ENCODE results near the gene RBL1.
"Not testable (repeated sequence)": the region's sequence is repeated elsewhere in the genome, so short reads cannot be mapped to it uniquely, and the experiment has no call there.

The RBL1 gene

DNA sequence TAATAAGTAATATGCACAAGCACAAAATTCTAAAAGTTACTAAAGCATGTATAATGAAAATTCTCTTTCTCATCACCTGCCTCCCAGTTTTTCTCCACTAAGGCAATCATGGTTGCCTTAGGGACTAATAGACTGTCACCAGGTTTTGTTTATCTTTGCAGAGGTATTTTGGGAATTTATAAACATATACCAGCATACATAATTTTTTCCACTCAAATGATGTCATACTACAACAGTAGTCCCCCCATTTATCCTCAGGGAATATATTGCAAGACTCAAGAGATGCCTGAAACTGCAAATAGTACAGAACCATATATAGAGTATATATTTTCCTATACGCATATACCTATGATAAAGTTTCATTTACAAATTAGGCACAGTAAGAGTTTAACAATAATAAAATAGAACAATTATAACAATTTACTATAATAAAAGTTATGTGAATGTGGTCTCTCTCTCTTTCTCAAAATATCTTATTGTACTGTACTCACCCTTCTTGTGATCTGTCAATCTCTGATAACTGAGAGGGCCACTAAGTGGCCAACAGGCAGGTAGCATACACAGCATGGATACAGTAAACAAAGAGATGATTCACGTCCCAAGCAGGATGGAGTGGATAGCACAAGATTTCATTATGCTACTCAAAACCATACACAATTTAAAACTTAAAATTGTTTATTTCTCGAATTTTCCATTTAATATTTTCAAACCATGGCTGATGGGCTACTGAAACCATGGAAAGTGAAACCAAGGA lies 19.7 kb downstream of the RBL1 start:
- no peak for DNase-seq (ENCODE audit: low spot score)

DNA sequence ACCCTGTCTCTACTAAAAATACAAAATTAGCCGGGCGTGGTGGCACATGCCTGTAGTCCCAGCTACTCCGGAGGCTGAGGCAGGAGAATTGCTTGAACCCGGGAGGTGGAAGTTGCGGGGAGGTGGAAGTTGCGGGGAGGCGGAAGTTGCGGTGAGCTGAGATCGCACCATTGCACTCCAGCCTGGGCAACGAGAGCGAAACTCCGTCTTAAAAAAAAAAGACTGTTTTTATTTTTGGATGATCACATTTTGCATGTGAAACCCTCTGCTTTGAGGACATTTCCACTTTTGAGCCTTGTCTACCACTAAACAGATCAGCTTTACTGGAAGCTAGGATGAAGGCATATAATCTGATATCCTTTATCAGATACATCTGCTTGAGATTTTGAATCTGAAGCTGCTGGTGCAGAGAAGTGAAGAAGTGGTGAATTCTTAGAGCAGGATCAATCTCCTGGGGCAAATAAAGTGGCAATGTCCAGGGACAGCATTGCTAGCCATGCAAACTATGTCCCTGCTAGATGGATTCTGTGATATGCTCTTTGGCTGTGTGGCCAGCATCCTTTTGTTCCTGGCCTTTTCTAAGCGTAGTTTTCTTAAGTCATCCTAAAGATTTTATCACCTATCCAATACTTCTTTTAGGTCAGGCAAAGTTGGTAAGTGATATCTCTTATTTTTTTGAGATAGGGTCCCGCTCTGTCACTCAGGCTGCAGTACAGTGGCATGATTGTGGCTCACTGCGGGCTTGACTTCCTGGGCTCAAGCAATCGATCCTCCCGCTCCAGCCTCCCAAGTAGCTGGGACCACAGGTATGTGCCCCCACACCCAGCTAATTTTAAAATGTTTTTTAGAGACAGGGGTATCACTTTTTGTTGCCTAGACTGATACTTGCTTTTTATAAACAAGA lies 23.3 kb downstream of the RBL1 start:
- DNase-seq (ENCODE audit: low spot score): no peak

DNA sequence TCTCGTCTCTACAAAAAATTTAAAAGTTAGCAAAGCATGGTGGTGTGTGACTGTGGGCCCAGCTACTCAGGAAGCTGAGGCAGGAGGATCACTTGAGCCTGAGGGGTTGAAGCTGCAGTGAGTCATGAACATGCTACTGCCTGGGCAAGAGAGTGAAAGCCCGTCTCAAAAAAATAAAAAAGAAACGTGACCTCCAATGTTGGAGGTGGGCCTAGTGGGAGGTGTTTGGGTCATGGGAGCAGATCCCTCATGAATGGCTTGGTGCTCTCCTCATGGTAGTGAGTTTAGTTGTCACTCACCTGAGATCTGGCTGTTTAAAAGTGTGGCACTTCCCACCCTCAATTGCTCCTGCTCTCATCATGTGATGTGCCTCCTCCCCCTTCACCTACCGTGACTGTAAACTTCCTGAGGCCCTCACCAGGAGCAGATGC lies 24.3 kb downstream of the RBL1 start:
- DNase-seq (ENCODE audit: low spot score): peak; percentile 13

DNA sequence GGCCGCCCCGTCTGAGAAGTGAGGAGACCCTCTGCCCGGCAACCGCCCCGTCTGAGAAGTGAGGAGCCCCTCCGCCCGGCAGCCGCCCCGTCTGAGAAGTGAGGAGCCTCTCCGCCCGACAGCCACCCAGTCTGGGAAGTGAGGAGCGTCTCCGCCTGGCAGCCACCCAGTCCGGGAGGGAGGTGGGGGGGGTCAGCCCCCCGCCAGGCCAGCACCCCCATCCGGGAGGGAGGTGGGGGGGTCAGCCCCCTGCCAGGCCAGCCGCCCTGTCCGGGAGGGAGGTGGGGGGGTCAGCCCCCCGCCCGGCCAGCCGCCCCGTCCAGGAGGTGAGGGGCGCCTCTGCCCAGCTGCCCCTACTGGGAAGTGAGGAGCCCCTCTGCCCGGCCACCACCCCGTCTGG lies 26.2 kb downstream of the RBL1 start:
- DNase-seq (ENCODE audit: low spot score): not testable (repeated sequence)

DNA sequence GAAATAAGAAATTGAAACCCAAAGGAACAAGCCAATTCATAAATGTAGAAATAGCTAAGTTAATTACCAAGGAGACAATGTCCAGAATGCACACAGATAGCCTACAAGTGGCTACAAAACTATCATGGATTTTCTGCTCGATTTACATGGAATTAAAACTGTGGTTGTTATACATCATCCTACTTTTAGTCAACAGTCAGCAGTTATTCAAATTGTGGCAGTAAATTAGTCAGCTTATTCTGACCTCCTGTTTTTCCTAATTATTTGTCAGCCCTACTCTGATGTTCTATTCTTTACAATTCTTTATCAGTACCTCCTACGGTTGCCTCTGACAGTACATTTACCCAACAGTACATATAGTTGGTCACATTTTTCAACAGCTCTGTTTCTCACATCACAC lies 29.6 kb downstream of the RBL1 start:
- no peak for DNase-seq (ENCODE audit: low spot score)

DNA sequence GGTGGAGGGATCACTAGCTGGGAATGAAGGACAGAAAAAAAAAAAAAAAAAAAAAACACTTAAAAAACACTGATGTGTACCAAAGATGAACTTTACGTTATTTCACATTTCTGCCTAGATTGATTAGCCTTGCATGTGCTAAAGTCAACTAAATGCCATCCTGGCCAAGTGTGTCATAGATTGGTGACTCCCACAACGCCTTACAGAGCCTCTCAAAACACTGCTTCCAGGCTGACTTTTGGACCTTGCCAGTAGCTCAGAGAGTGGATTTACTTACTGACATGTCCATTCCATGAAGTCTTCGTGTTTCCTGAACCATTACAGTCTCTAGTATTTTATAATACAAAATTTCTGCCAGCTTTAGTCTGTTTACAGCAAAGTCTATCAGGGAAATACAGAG lies 40.5 kb downstream of the RBL1 start:
- DNase-seq (ENCODE audit: low spot score): no peak

DNA sequence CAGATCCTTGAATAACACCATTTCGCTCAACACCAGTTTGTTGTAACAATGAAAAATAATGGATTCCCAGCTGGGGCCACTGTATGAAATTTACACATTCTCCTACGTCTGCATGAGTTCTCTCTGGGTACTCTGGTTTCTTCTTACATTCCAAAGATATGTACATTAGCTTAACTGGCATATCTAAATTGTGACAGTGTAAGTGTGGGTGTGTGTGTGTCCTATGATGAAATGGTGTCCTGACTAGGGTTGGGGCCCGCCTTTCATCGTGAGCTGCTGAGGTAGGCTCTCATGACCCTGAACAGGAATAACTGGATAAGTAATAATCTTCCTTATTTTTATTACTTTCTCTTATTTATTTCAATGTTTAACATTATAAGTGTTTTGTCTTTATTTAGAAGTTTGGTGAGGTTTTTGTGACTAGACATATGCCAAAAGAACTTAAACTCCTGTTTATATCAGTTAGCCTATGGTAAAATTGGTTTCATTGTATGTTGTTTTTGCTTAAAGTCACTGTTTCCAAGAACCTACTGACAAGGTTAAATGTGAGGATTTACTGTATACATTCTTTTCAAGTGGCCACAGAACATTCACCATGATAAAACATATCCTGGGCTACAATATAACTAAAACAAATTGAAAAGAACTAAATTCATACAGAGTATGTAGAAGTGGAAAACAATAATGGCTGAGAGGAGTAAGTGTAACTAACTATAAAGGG lies 42.4 kb downstream of the RBL1 start:
- no peak for DNase-seq (ENCODE audit: low spot score)

DNA sequence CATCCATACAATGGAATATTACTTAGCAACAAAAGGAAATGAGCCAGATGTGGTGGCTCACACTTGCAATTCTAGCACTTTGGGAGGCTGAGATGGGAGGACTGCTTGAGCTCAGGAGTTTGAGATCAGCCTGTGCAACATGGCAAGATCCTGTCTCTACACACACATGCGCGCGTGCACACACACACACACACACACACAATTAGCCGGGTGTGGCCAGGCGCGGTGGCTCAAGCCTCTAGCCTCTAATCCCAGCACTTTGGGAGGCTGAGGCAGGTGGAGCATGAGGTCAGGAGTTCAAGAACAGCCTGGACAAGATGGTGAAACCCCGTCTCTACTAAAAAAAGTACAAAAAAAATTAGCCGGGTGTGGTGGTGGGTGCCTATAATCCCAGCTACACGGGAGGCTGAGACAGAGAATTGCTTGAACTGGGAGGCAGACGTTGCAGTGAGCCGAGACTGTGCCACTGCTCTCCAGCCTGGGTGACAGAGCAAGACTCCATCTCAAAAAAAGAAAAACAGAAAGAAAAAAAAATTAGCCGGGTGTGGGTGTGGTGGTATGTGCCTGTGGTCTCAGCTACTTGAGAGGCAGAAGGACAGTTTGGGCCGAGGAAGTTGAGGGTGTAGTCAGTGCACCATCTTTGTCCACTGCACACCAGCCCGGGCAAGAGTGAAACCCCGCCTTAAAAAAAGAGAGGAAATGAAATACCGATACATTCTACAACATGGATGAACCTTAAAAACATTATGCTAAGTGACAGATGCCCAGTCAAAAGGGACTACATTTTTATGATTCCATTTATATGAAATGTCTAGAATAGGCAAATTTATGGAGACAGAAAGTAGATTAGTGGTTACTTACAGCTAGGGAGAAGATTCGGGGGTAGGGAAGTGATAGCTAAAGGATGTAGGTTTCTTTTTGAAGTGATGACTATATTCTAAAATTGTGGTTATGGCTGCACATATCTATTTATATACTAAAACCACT lies 52.5 kb downstream of the RBL1 start:
- DNase-seq (ENCODE audit: low spot score): no peak

DNA sequence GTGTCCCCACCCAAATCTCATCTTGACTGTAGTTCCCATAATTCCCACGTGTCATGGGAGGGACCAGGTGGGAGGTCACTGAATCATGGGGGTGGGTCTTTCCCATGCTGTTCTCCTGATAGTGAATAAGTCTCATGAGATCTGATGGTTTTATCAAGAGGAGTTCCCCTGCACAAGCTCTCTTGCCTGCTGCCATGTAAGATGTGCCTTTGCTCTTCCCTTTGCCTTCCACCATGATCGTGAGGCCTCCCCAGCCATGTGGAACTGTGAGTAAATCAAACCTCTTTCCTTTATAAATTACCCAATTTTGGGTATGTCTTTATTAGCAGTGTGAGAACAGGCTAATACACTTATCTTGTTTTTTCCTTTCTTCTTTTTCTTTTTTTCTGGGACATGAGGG lies 56.4 kb downstream of the RBL1 start:
- DNase-seq (ENCODE audit: low spot score): not testable (repeated sequence)

DNA sequence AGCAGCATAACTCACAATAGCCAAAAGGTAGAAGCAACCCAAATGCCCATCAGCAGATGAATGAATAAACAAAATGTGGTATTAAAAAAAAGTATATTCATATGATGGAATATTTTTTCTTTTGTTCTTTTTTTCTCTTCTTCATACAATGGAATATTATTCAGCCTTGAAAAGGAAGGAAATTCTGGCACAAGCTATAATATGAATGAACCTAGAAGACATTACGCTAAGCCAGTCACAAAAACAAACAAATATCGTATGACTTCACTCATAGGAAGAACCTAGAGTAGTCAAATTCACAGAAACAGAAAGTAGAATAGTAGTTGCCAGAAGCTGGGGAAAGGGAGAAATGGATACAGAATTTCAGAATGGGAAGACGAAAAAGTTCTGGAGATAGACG lies 63.7 kb downstream of the RBL1 start:
- no peak for DNase-seq (ENCODE audit: low spot score)

DNA sequence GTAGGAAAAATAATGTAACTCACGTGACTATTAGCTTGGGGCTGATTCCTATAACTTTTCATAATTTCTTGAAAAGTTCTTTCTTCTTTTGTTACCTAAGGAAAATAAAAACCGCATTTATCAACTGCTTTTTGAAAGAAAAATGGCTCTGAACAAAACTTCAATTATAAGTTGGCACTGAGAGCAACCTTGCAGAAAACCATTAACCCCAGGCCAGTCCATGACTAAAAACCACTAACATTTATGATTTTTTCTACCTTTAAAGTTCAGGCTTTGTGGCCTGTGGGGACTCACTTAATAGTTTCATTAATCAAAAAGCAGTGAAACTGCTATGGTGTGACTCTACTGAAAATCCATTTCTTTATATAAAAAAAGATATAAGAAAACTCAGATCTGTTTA lies 75.2 kb downstream of the RBL1 start:
- DNase-seq (ENCODE audit: low spot score): no peak

DNA sequence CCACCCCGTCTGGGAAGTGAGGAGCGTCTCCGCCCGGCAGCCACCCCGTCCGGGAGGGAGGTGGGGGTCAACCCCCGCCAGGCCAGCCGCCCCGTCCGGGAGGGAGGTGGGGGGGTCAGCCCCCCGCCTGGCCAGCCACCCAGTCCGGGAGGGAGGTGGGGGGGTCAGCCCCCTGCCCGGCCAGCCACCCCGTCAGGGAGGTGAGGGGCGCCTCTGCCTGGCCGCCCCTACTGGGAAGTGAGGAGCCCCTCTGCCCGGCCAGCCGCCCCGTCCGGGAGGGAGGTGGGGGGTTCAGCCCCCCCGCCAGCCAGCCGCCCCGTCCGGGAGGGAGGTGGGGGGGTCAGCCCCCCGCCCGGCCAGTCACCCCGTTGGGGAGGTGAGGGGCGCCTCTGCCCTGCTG lies 83.2 kb downstream of the RBL1 start:
- not testable (repeated sequence) for DNase-seq (ENCODE audit: low spot score)

DNA sequence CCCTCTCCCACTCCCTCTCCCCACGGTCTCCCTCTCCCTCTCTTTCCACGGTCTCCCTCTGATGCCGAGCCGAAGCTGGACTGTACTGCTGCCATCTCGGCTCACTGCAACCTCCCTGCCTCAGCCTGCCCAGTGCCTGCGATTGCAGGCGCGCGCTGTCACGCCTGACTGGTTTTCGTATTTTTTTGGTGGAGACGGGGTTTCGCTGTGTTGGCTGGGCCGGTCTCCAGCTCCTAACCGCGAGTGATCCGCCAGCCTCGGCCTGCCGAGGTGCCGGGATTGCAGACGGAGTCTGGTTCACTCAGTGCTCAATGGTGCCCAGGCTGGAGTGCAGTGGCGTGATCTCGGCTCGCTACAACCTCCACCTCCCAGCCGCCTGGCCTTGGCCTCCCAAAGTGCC lies 83.9 kb downstream of the RBL1 start:
- DNase-seq (ENCODE audit: low spot score): not testable (repeated sequence)

DNA sequence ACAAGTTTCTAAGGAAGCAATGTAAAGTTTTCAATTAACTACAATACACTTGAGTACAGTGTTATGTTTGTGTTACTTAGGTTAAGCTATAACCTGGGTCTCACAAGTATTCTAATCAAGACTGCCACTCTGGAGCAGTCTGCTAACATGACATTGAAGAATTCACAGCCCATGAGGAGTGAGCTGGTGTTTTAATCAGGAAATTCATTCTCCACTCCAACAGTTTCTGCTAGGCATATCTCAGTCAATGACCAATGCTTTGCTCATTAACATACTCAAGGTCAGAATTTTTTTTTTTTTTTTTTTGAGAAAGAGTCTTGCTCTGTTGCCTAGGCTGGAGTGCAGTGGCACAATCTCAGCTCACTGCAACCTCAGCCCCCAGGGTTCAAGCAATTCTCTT lies 84.7 kb downstream of the RBL1 start:
- DNase-seq (ENCODE audit: low spot score): no peak

DNA sequence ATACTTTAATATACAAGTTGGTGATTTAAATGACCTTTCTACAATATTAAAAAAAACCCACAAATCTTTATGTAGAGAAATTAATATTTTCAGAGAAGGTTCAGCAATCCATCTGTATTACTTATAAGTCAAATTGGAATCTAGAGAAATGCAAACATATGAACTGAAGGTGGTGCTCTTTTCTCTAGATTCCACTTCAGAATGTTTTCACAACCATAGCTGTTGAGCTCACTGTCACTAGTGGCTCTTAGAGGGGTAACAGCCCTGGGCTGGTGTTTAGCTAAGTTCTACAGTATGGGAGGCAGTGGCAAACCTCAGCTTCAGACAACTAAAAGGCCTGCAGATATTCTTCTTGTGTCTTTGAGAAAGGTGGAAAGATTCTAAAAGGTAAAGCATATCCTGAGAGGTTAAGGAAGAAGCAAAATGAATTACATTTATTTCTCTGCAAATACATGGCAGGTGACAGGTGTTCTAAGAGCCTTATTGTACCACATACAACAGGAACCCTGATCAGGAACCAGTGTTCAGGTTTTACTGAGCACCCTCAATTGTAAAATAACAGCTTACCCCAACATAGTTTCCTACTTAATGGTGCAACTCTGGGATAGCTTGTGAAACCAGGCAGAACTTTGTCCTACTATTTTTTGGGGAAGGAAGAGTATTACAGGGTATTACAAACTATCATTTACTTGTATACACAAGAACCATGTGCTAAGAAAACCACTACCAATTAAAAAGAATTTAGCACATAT lies 87.7 kb downstream of the RBL1 start:
- peak; percentile 37 for DNase-seq (ENCODE audit: low spot score)

DNA sequence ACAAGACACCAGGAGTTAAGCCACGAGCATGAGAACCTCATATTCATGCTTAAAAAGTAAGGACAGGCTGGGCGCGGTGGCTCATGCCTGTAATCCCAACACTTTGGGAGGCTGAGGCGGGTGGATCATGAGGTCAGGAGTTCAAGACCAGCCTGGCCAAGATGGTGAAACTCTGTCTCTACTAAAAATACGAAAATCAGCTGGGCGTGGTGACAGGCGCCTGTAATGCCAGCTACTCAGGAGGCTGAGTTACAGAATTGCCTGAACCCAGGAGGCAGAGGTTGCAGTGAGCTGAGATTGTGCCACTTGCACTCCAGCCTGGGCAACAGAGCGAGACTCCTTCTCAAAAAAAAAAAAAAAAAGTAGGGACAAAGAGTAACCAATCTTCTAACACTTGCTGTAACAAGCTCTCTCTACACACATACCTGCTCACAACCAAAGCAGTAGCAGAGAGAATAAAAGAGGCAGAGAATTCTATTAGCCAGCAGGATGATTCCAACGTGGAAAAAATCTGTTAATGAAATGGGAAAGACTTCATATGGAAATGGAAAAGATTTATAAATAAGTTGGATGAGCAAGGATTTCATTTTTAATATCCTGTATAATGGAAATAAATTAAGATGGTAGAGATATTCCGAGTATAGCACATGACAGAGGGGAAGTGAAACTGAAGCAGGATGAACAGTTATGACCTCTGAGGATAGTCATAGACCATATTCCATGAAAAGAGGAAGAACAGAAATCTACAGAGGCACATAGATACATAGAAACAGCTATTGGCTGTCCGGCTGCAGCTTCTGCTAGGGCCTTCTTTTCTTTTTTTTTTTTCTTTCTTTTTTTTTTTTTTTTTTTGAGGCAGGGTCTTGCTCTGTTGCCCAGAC lies 90.5 kb downstream of the RBL1 start:
- not testable (repeated sequence) for DNase-seq (ENCODE audit: low spot score)

DNA sequence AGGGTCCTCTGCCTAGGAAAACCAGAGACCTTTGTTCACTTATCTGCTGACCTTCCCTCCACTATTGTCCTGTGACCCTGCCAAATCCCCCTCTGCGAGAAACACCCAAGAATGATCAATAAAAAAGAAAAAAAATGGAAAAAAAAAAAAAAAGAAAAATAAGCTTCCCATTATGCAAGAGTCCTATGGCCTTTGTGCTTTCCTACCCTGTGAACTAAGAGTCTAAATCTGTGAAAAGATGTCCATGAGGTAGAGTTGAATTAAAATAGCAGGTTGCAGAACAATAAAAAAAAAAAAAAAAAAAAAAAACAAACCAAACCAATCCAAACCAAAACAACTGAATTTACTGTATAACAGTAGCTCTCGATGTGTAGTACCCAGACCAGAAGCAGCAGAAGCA lies 94.2 kb downstream of the RBL1 start:
- not testable (repeated sequence) for DNase-seq (ENCODE audit: low spot score)

DNA sequence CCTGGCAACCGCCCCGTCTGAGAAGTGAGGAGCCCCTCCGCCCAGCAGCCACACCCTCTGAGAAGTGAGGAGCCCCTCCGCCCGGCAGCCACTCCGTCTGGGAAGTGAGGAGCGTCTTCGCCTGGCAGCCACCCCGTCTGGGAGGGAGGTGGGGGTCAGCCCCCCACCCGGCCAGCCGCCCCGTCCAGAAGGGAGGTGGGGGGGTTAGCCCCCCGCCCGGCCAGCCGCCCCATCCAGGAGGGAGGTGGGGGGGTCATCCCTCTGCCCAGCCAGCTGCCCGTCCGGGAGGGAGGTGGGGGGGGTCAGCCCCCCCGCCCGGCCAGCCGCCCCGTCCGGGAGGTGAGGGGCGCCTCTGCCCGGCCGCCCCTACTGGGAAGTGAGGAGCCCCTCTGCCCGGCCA lies 95.6 kb downstream of the RBL1 start:
- DNase-seq (ENCODE audit: low spot score): not testable (repeated sequence)

DNA sequence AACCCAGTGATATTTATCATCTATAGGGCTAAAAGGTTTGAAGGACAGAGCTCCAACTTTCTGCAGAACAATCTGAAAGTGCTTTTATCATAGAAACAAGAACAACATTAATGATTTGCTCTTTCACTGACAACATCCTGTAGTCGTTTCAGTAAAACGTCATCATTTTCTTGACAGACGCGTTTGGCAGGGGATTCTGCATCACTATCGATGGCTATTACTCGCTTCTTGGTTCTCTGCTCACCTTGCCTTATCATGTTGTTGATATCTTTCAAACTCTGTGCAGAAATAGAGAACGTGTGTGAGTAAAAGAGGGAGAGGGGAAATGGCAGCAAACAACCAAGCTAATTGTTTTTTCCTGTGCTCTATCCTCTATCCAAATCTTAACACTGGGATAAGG lies 97.1 kb downstream of the RBL1 start:
- no peak for DNase-seq (ENCODE audit: low spot score)

DNA sequence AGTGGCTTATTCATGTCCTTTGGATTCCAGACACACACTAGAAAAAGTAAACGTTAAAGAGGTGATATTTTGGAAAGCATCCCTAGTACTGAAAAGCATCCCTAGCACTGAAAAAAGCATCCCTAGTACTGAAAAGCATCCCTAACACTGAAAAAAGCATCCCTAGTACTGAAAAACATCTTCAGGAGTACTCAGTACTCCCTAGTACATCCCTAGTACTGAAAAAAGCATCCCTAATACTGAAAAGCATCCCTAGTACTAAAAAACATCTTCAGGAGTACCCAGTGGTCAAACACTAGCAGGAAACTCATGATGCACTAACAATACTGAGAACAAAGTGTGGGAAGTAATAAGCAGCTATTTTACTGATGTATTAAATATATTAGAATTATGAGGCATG lies 98.7 kb downstream of the RBL1 start:
- no peak for DNase-seq (ENCODE audit: low spot score)
